ENCODE measurements around the gene SMIM7.

The SMIM7 gene

DNA sequence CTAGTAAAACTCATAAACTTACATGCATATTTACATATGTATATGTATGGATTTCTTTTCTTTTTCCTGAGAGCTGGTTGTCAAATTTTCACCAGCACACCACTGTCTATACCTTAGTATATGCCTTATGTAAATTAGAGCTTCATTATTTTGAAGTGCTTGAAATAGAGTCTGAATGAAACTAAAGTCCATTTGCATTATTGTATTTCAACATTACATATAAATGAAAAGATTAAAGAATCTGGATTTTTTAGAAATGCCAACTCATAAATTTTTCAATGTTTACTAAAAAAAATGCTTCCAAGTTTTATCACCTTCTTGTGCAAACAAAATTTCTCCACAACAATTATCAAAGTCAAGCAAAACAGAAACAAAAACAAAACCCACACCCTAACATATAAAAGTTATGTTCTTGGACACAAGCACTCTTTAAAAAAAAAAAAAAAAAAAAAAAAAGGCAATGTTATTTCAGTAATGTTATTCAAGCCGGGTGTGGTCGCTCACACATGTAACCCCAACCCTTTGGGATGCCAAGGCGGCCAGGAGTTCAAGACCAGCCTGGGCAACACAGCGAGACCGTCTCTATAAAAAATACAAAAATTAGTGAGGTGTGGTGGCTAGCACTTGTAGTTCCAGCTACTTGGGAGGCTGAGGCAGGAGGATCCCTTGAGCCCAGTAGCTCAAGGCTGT is 50.3 kb downstream of the SMIM7 start:
- peaks cover 97% of the 10 kb centered on the region for H3K79me2 ChIP-seq (ENCODE audit: insufficient read depth, low read length)
- no peak for TF ChIP-seq CTCF (conservative IDR thresholded peaks at IDR 0.05; ENCODE audit: low read length)
- no peak for TF ChIP-seq EZH2phosphoT487 (IDR thresholded peaks at IDR 0.05; ENCODE audit: borderline replicate concordance)
- H3K4me3 ChIP-seq (ENCODE audit: low read length, poor library complexity, severe bottlenecking), result no peak overlapping the region
- peaks cover under 1% of the 10 kb centered on the region for H3K4me1 ChIP-seq (ENCODE audit: insufficient read depth, low read length, poor library complexity, severe bottlenecking)
- no peak overlapping the region for H3K9ac ChIP-seq (ENCODE audit: low read depth, low read length, poor library complexity, severe bottlenecking)
- no peaks in the 10 kb centered on the region for H3F3A ChIP-seq (ENCODE audit: low read depth)
- no peaks in the 10 kb centered on the region for H3K9me3 ChIP-seq (ENCODE audit: insufficient read depth, low read depth, low read length)
- no peaks in the 10 kb centered on the region for H3K27me3 ChIP-seq (ENCODE audit: insufficient read depth, low read length, poor library complexity, severe bottlenecking)
- H3K9me2 ChIP-seq (replicated peaks; ENCODE audit: low read depth, low read length), result no peaks in the 10 kb centered on the region
- peaks cover 4% of the 10 kb centered on the region; the same call in 1 of the 2 replicates for H3K36me3 ChIP-seq (ENCODE audit: insufficient read depth, low read length)
- H4K20me1 ChIP-seq (ENCODE audit: insufficient read depth, low read length, poor library complexity, severe bottlenecking), result peaks cover 78% of the 10 kb centered on the region
- no peak overlapping the region for H3K4me2 ChIP-seq (ENCODE audit: low read depth, low read length, poor library complexity, severe bottlenecking)
- H2AFZ ChIP-seq (ENCODE audit: low read length), result no peak overlapping the region

- Histone ChIP-seq H3K27me3 (ENCODE audit: insufficient read depth, low read length, poor library complexity, severe bottlenecking) (no peaks in the 10 kb centered on the region), H4K20me1 (ENCODE audit: insufficient read depth, low read length, poor library complexity, severe bottlenecking) (peaks cover 77% of the 10 kb centered on the region), H3K4me2 (ENCODE audit: low read depth, low read length, poor library complexity, severe bottlenecking) (no peak overlapping the region), H2AFZ (ENCODE audit: low read length) (no peak overlapping the region), H3K9ac (ENCODE audit: low read depth, low read length, poor library complexity, severe bottlenecking) (no peak overlapping the region), H3K4me3 (ENCODE audit: low read length, poor library complexity, severe bottlenecking) (no peak overlapping the region), H3K36me3 (ENCODE audit: insufficient read depth, low read length) (peaks cover 8% of the 10 kb centered on the region; the same call in 1 of the 2 replicates), H3K4me1 (ENCODE audit: insufficient read depth, low read length, poor library complexity, severe bottlenecking) (no peaks in the 10 kb centered on the region), H3K9me2 (replicated peaks; ENCODE audit: low read depth, low read length) (no peaks in the 10 kb centered on the region), H3K9me3 (ENCODE audit: insufficient read depth, low read depth, low read length) (no peaks in the 10 kb centered on the region), H3F3A (ENCODE audit: low read depth) (no peaks in the 10 kb centered on the region), H3K79me2 (ENCODE audit: insufficient read depth, low read length) (peaks cover 97% of the 10 kb centered on the region)
- no peak for TF ChIP-seq EZH2phosphoT487 (IDR thresholded peaks at IDR 0.05; ENCODE audit: borderline replicate concordance)
- no peak for TF ChIP-seq CTCF (conservative IDR thresholded peaks at IDR 0.05; ENCODE audit: low read length)
These were observed 51.6 kb downstream of the SMIM7 start for GRCh38 chr19:16608290-16608739.

DNA sequence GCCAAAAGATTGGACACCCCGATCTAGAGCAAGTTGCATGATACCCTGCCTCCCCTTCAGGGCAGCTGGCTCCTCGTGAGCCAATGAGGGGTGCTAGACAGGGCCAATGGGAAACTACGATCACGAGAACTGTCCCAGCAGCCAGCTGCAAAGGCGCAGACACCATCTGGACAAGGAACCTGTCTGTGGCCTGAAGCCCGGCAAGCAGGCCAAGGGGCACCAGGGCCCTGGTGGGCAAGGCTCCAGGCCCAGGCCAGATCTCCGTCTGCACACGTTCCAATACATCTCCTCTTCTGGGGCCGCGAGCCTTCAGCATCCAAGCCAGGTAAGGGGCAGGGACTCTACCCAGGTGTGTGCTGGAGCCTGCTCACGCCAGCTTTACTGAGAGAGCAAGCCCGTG is 52.1 kb downstream of the SMIM7 start:
- Histone ChIP-seq H3K4me2 (ENCODE audit: low read depth, low read length, poor library complexity, severe bottlenecking) (no peak overlapping the region), H3K9me2 (replicated peaks; ENCODE audit: low read depth, low read length) (no peaks in the 10 kb centered on the region), H2AFZ (ENCODE audit: low read length) (no peak overlapping the region), H3K4me3 (ENCODE audit: low read length, poor library complexity, severe bottlenecking) (no peak overlapping the region), H3K79me2 (ENCODE audit: insufficient read depth, low read length) (peaks cover 97% of the 10 kb centered on the region), H4K20me1 (ENCODE audit: insufficient read depth, low read length, poor library complexity, severe bottlenecking) (peaks cover 75% of the 10 kb centered on the region), H3K27me3 (ENCODE audit: insufficient read depth, low read length, poor library complexity, severe bottlenecking) (no peaks in the 10 kb centered on the region), H3K9me3 (ENCODE audit: insufficient read depth, low read depth, low read length) (no peaks in the 10 kb centered on the region), H3K9ac (ENCODE audit: low read depth, low read length, poor library complexity, severe bottlenecking) (no peak overlapping the region), H3F3A (ENCODE audit: low read depth) (no peaks in the 10 kb centered on the region), H3K4me1 (ENCODE audit: insufficient read depth, low read length, poor library complexity, severe bottlenecking) (no peaks in the 10 kb centered on the region), H3K36me3 (ENCODE audit: insufficient read depth, low read length) (peaks cover 8% of the 10 kb centered on the region; the same call in 1 of the 2 replicates)
- no peak for TF ChIP-seq EZH2phosphoT487 (IDR thresholded peaks at IDR 0.05; ENCODE audit: borderline replicate concordance)
- TF ChIP-seq CTCF (conservative IDR thresholded peaks at IDR 0.05; ENCODE audit: low read length), result no peak

Measured in Loucy (cell line).